HCEC 1CT (cell line): ENCODE results near the gene THAP5.
"Not testable (repeated sequence)": the region's sequence is repeated elsewhere in the genome, so short reads cannot be mapped to it uniquely, and the experiment has no call there.

Experiments
- DNase-seq: peaks from one replicate; pipeline ENCODE4 v3.0.0-alpha.2; 2017

The THAP5 gene

GRCh38 chr7:108581655-108582491 is 12.4 kb upstream of the THAP5 start:
- no peak for DNase-seq

GRCh38 chr7:108580298-108580697 is 10.8 kb upstream of the THAP5 start:
- no peak for DNase-seq

GRCh38 chr7:108578937-108579336 is 9.4 kb upstream of the THAP5 start:
- DNase-seq, result no peak

- DNase-seq, result no peak
Observed at GRCh38 chr7:108576116-108576515, 6.6 kb upstream of the THAP5 start.

- no peak for DNase-seq
Observed at GRCh38 chr7:108575156-108575555, 5.7 kb upstream of the THAP5 start.

- DNase-seq, result no peak
Observed at GRCh38 chr7:108572480-108572879, 3.0 kb upstream of the THAP5 start.

- DNase-seq, result peak; percentile 37
Observed at GRCh38 chr7:108570146-108570755, 745 bp upstream of the THAP5 start.

- DNase-seq, result no peak
Observed at GRCh38 chr7:108568801-108569380, 615 bp downstream of the THAP5 start.

GRCh38 chr7:108565987-108566386 is 3.5 kb downstream of the THAP5 start:
- no peak for DNase-seq

- peak; percentile 7 for DNase-seq
Observed at GRCh38 chr7:108561047-108561619, 8.4 kb downstream of the THAP5 start.

- DNase-seq, result no peak
Observed at GRCh38 chr7:108559253-108559652, 10.3 kb downstream of the THAP5 start.

GRCh38 chr7:108557617-108558016 is 11.9 kb downstream of the THAP5 start:
- DNase-seq, result no peak

GRCh38 chr7:108557191-108557590 is 12.3 kb downstream of the THAP5 start:
- DNase-seq, result no peak

- DNase-seq, result not testable (repeated sequence)
Observed at GRCh38 chr7:108556665-108557064, 12.8 kb downstream of the THAP5 start.

- not testable (repeated sequence) for DNase-seq
Observed at GRCh38 chr7:108548141-108548896, 21.2 kb downstream of the THAP5 start.

GRCh38 chr7:108541478-108541877 is 28.0 kb downstream of the THAP5 start:
- DNase-seq, result no peak

GRCh38 chr7:108538685-108539084 is 30.8 kb downstream of the THAP5 start:
- DNase-seq, result not testable (repeated sequence)

- DNase-seq, result not testable (repeated sequence)
Observed at GRCh38 chr7:108538236-108538635, 31.3 kb downstream of the THAP5 start.

GRCh38 chr7:108537229-108537628 is 32.3 kb downstream of the THAP5 start:
- DNase-seq, result no peak

GRCh38 chr7:108535744-108536143 is 33.8 kb downstream of the THAP5 start:
- no peak for DNase-seq

GRCh38 chr7:108535257-108535656 is 34.2 kb downstream of the THAP5 start:
- DNase-seq, result no peak

- no peak for DNase-seq
Observed at GRCh38 chr7:108533712-108534111, 35.8 kb downstream of the THAP5 start.

- no peak for DNase-seq
Observed at GRCh38 chr7:108529341-108529740, 40.2 kb downstream of the THAP5 start.
